ENCODE results near the gene KDM1A.

GRCh38 chr1:23020706-23021405 lies 1.6 kb downstream of the KDM1A start:
- TF ChIP-seq POLR2A (IDR thresholded peaks at IDR 0.05; ENCODE audit: borderline replicate concordance, extremely low read depth, insufficient read depth, insufficient read length) (no peak), CTCF (IDR thresholded peaks at IDR 0.05 in 2 of 3, conservative IDR thresholded peaks at IDR 0.05 in 1 of 3; ENCODE audit: borderline replicate concordance in 1 of 3, insufficient read depth in 1 of 3, low read depth in 2 of 3, low read length in 2 of 3) (no peak), TCF7L2 (IDR thresholded peaks at IDR 0.05; ENCODE audit: borderline replicate concordance, extremely low read depth, insufficient read depth, insufficient read length) (no peak), CEBPB (IDR thresholded peaks at IDR 0.05; ENCODE audit: low read depth) (no peak), POLR2AphosphoS5 (IDR thresholded peaks at IDR 0.05; ENCODE audit: low read depth, low read length) (no peak), ATF3 (IDR thresholded peaks at IDR 0.05) (no peak), RAD21 (IDR thresholded peaks at IDR 0.05; ENCODE audit: low read depth) (no peak), SIN3A (IDR thresholded peaks at IDR 0.05; ENCODE audit: low read depth) (no peak), YY1 (IDR thresholded peaks at IDR 0.05; ENCODE audit: extremely low read depth, insufficient replicate concordance, low read depth, low read length) (no peak)
